Endothelial cell of umbilical vein (primary cell): Measurements from ENCODE around the gene BIN1. TPM values are rescaled to one million over a fixed set of nuclear protein-coding genes. Genes with fewer than 3 reads are reported as not detected.
A peak's percentile ranks its signal among the peaks of the same experiment; 100 is the strongest.

Source experiments
- BruUV-seq: library from RNA; stranded (reverse); fragments of 400-500 nt; replicated peaks from 2 replicates; lab custom pipeline; 2021; lab: Mats Ljungman, UMichigan
- CTCF ChIA-PET: fragments of 300-600, 350-600 bp; sonication (Branson Sonifier 250); formaldehyde crosslinking; loops from one replicate; lab custom pipeline; 2021; ENCODE audit warnings: antibody characterized with exemption, inconsistent platforms; lab: Charles Lee
- POLR2A ChIA-PET: fragments of 300-600, 350-600 bp; sonication (Branson Sonifier 250); formaldehyde crosslinking; loops from one replicate; lab custom pipeline; 2021; ENCODE audit warnings: antibody characterized with exemption, inconsistent platforms; lab: Charles Lee
- DNase-seq: peaks from one replicate; pipeline ENCODE4 v3.0.0-alpha.2; 2011; ENCODE audit warnings: low read depth, low spot score
- FAIRE-seq: peaks from 2 replicates; lab custom pipeline; 2011; peaks lifted over from hg19 to GRCh38; lab: Jason Lieb, UNC
- H2AFZ ChIP-seq: 2 replicates; pipeline ENCODE4 v1.6.0; 2012; ENCODE audit warnings: low read depth, low read length, control low read depth, inconsistent platforms
- H3K27ac ChIP-seq: 2 replicates; pipeline ENCODE4 v1.5.1; 2011; ENCODE audit warnings: low read depth, mild to moderate bottlenecking, control low read depth, low read length, moderate library complexity; ENCODE audit not compliant: insufficient read depth
- H3K27me3 ChIP-seq, 2 experiments: 2 replicates each; pipeline versions ENCODE4 v1.6.0 to v1.6.1; 2011; ENCODE audit warnings: low read length in 2 of 2, mixed read lengths in 1 of 2; ENCODE audit not compliant: control insufficient read depth in 2 of 2, insufficient read depth in 2 of 2
- H3K36me3 ChIP-seq, 2 experiments: 2 replicates in 1 of 2; 3 replicates in 1 of 2; pipeline ENCODE4 v1.5.1; 2011; ENCODE audit warnings: low read length in 2 of 2, mild to moderate bottlenecking in 1 of 2, moderate library complexity in 1 of 2; ENCODE audit not compliant: control insufficient read depth in 2 of 2, insufficient read depth in 2 of 2; ENCODE audit errors: extremely low read depth in 1 of 2
- H3K4me1 ChIP-seq: 3 replicates; pipeline ENCODE4 v1.5.1; 2011; ENCODE audit warnings: mild to moderate bottlenecking, low read length; ENCODE audit not compliant: control insufficient read depth, insufficient read depth; ENCODE audit errors: extremely low read depth
- H3K4me2 ChIP-seq: 2 replicates; pipeline ENCODE4 v1.6.1; 2011; ENCODE audit warnings: low read length, control low read depth, mixed read lengths; ENCODE audit not compliant: insufficient read depth
- H3K4me3 ChIP-seq, 3 experiments: fragments of 200-600 bp in 1 of 3; sonication (generic), shearing (Covaris generic) in 1 of 3; replicated peaks in 1 of 3; 2 replicates each; pipeline ENCODE4 v1.5.1; 2011 to 2016; ENCODE audit warnings: control low read depth in 3 of 3, low read length in 3 of 3, mild to moderate bottlenecking in 2 of 3, inconsistent platforms in 1 of 3, low read depth in 1 of 3, moderate library complexity in 1 of 3; ENCODE audit not compliant: insufficient read depth in 1 of 3
- H3K79me2 ChIP-seq: 2 replicates; pipeline ENCODE4 v1.6.0; 2012; ENCODE audit warnings: low read length, inconsistent platforms; ENCODE audit not compliant: control insufficient read depth, insufficient read depth
- H3K9ac ChIP-seq: replicated peaks from 2 replicates; pipeline ENCODE3; 2011; ENCODE audit warnings: low read length, control low read depth; ENCODE audit not compliant: insufficient read depth; ENCODE audit errors: extremely low read depth
- H3K9me1 ChIP-seq: replicated peaks from 3 replicates; pipeline ENCODE4 v1.6.0; 2011; ENCODE audit warnings: mild to moderate bottlenecking, low read length; ENCODE audit not compliant: control insufficient read depth, insufficient read depth; ENCODE audit errors: extremely low read depth
- H3K9me3 ChIP-seq: replicated peaks from 2 replicates; pipeline ENCODE4 v1.5.1; 2012; ENCODE audit warnings: low read length, inconsistent platforms; ENCODE audit not compliant: control insufficient read depth, insufficient read depth
- H4K20me1 ChIP-seq: replicated peaks from 2 replicates; pipeline ENCODE3; 2011; ENCODE audit warnings: mild to moderate bottlenecking, low read length; ENCODE audit not compliant: control insufficient read depth, insufficient read depth; ENCODE audit errors: extremely low read depth
- EZH2 ChIP-seq: IDR thresholded peaks from 2 replicates; pipeline ENCODE4 v1.6.1; 2012; ENCODE audit warnings: borderline replicate concordance, low read depth, mild to moderate bottlenecking, moderate library complexity, low read length, inconsistent platforms; ENCODE audit not compliant: severe bottlenecking
- FOS ChIP-seq: IDR thresholded peaks from 2 replicates; pipeline ENCODE4 v1.6.1; 2011; ENCODE audit warnings: mild to moderate bottlenecking, low read length, moderate library complexity, borderline replicate concordance; ENCODE audit not compliant: insufficient read depth
- GATA2 ChIP-seq: IDR thresholded peaks from 2 replicates; pipeline ENCODE4 v1.7.0; 2011; ENCODE audit warnings: low read depth, mild to moderate bottlenecking, moderate library complexity, mixed read lengths, low read length; ENCODE audit not compliant: insufficient read length, insufficient read depth
- MYC ChIP-seq: IDR thresholded peaks from one replicate; pipeline ENCODE4 v1.6.1; 2011; ENCODE audit warnings: mild to moderate bottlenecking, low read depth, low read length
- POLR2A ChIP-seq: IDR thresholded peaks from 2 replicates; pipeline ENCODE4 v1.6.1; 2012; ENCODE audit warnings: low read depth, mild to moderate bottlenecking, control low read depth, low read length
- POLR2AphosphoS5 ChIP-seq: IDR thresholded peaks from 2 replicates; pipeline ENCODE4 v1.6.1; 2012; ENCODE audit warnings: low read depth, mild to moderate bottlenecking, control low read depth, low read length, moderate library complexity; ENCODE audit not compliant: insufficient read depth
- dilution Hi-C: fragments of 300-500 bp; cut with MboI; formaldehyde crosslinking; loops from one replicate; pipeline ENCODE4 v1.15.0; 2019; ENCODE audit warnings: low sequenced_read_pairs; ENCODE audit not compliant: extremely low pct_ligation_motif_present
- intact Hi-C: fragments of 100-400 bp; cut with micrococcal nuclease; formaldehyde crosslinking; loops from one replicate; pipeline ENCODE4 v1.10.0; 2022
- polyA plus RNA-seq, 4 experiments: library from polyadenylated mRNA; depleted of rRNA in 3 of 4; stranded (reverse) in 3 of 4; unstranded in 1 of 4; fragments of >200 nt; gene quantifications; 2 replicates each; pipeline versions ENCODE4 v1.2.1 to v1.2.3, GENCODE V29; 2011 to 2012; ENCODE audit warnings: missing spikeins in 1 of 4
- total RNA-seq: library from RNA; stranded (reverse); gene quantifications from 2 replicates; pipeline ENCODE4 v1.2.3, GENCODE V29; 2021
- TF ChIP-seq, protein P1 (sequence below): IDR thresholded peaks from 2 replicates; pipeline ENCODE4 v1.6.1; 2011; ENCODE audit not compliant: insufficient read depth, insufficient read length
- TF ChIP-seq, protein P2 (sequence below), 2 donors: IDR thresholded peaks; 1 replicate in 1 of 2; 2 replicates in 1 of 2; pipeline ENCODE4 v1.5.1; 2011; ENCODE audit warnings: low read length in 2 of 2, mild to moderate bottlenecking in 2 of 2, moderate library complexity in 2 of 2, control low read depth in 1 of 2, inconsistent platforms in 1 of 2, low read depth in 1 of 2; ENCODE audit not compliant: insufficient read depth in 1 of 2; ENCODE audit errors: extremely low read depth in 1 of 2

The BIN1 gene
- total and polyA plus RNA-seq, 2 donors (not counting 3 experiments of a cell fraction or from before 2014, with no cell fraction given) = 26.3 to 36.9 TPM

DNA sequence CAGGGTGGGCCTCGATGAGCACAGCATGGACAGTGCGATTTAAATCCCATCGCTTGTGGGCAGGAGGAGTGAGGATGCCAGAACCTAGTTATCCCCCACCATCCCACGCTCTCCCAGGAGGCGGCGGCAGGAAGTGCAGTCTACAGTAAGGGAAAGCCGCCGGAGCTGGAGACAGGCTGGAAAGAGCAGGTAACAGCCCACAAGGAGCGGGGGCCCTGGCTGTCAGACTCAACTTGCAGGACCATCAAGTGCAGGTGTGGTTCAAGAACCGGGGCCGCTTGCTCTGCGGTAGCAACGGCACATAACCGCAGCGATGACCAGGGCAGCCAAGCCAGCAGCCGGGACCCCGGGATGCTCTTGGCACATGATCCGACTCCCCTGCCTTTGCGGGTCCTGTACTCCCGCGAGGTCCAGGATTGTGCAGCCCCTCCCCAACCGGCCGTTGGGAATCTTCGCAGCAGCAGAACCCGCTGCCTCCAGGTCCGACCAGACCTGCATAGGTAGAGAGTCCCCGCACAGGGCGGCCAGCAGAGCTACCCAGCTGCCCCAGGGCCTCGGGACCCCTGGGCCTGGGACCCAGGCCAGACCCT, 82.1 kb downstream of the BIN1 start:
- H3K4me3 ChIP-seq = peak overlapping the region in 1 of 3 experiments; percentile 59
- FAIRE-seq (peak; percentile 4), DNase-seq (no peak)
- H3K4me1 ChIP-seq = peaks cover 13% of the 10 kb centered on the region
- peak overlapping the region; percentile 94 for H2AFZ ChIP-seq
- TF ChIP-seq EZH2 = no peak
- no peaks in the 10 kb centered on the region for H3K36me3 ChIP-seq
- no peaks in the 10 kb centered on the region for H3K9me3 ChIP-seq
- peak overlapping the region; percentile 91 for H3K4me2 ChIP-seq
- ChIA-PET POLR2A (no interaction called here), CTCF (no interaction called here)
- H3K9ac ChIP-seq = no peak overlapping the region
- H3K27ac ChIP-seq = no peak overlapping the region
- no peaks in the 10 kb centered on the region for H3K79me2 ChIP-seq
- peaks cover 4 to 18% of the 10 kb centered on the region in 2 experiments for H3K27me3 ChIP-seq
- dilution Hi-C loops (no loop called here), intact Hi-C loops (loop anchor here (1.0 kb wide), 2 partner anchors 25 to 36 kb away; no protein-coding TSS in a partner anchor)
- no peaks in the 10 kb centered on the region for H3K9me1 ChIP-seq
- no peaks in the 10 kb centered on the region for H4K20me1 ChIP-seq
- no TSS peak for BruUV-seq

DNA sequence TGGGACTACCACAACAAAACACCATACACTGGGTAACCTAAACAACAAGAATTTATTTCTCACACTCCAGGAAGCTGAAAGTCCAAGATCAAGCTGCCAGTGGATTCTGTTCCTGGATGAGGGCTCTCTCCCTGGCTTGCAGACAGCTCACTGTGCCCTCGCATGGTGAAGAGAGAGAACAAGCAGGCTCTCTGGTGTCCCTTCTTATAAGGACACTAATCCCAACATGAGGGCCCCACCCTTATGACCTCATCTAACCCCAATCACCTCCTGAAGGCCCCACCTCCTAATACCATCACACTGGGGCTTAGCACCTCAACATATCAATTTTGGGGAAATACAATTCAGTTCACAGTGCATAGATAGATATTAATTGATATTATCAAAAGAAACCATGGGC, 83.5 kb downstream of the BIN1 start:
- POLR2A ChIA-PET = no interaction called here
- CTCF ChIA-PET = no interaction called here

More for the DNA sequence above, 83.5 kb downstream of the BIN1 start:
- H3K4me1 ChIP-seq = peaks cover 13% of the 10 kb centered on the region
- FAIRE-seq (no peak), DNase-seq (no peak)
- H4K20me1 ChIP-seq = no peaks in the 10 kb centered on the region
- H3K9me3 ChIP-seq = no peaks in the 10 kb centered on the region
- H3K36me3 ChIP-seq = no peaks in the 10 kb centered on the region
- H3K27me3 ChIP-seq = peaks cover 4 to 18% of the 10 kb centered on the region in 2 experiments
- H3K79me2 ChIP-seq = no peaks in the 10 kb centered on the region
- TF ChIP-seq POLR2A (no peak), EZH2 (no peak), GATA2 (no peak), MYC (no peak), POLR2AphosphoS5 (no peak), FOS (no peak)
- TF ChIP-seq, protein P1, sequence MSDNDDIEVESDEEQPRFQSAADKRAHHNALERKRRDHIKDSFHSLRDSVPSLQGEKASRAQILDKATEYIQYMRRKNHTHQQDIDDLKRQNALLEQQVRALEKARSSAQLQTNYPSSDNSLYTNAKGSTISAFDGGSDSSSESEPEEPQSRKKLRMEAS = no peak
- TF ChIP-seq, protein P2, sequence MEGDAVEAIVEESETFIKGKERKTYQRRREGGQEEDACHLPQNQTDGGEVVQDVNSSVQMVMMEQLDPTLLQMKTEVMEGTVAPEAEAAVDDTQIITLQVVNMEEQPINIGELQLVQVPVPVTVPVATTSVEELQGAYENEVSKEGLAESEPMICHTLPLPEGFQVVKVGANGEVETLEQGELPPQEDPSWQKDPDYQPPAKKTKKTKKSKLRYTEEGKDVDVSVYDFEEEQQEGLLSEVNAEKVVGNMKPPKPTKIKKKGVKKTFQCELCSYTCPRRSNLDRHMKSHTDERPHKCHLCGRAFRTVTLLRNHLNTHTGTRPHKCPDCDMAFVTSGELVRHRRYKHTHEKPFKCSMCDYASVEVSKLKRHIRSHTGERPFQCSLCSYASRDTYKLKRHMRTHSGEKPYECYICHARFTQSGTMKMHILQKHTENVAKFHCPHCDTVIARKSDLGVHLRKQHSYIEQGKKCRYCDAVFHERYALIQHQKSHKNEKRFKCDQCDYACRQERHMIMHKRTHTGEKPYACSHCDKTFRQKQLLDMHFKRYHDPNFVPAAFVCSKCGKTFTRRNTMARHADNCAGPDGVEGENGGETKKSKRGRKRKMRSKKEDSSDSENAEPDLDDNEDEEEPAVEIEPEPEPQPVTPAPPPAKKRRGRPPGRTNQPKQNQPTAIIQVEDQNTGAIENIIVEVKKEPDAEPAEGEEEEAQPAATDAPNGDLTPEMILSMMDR (IDR thresholded peaks at IDR 0.05; ENCODE audit: extremely low read depth in 1 of 2, insufficient read depth in 1 of 2, low read depth in 1 of 2, low read length in 2 of 2) = no peak
- no peak overlapping the region for H3K27ac ChIP-seq
- H3K4me2 ChIP-seq = no peak overlapping the region
- dilution Hi-C loops = no loop called here
- no TSS peak for BruUV-seq
- no peak overlapping the region for H2AFZ ChIP-seq
- no peaks in the 10 kb centered on the region for H3K9me1 ChIP-seq
- no peak overlapping the region for H3K4me3 ChIP-seq
- no peak overlapping the region for H3K9ac ChIP-seq
- intact Hi-C loops = no loop called here
